ENCODE data around the gene PHTF1. TPM values are rescaled to one million over a fixed set of nuclear protein-coding genes. Genes with fewer than 3 reads are reported as not detected.
A peak's percentile ranks its signal among the peaks of the same experiment; 100 is the strongest.
"Not testable (repeated sequence)": the region's sequence is repeated elsewhere in the genome, so short reads cannot be mapped to it uniquely, and the experiment has no call there.

The PHTF1 gene
- total and polyA plus RNA-seq, 10 of the 15 experiments (the other 5 are each of a cell fraction or from before 2014, with no cell fraction given), result 7.8 to 37.6 (median 24.1) TPM

GRCh38 chr1:113753333-113753732 is 6.0 kb downstream of the PHTF1 start:
- TF ChIP-seq NBN (IDR thresholded peaks at IDR 0.05) (0 out of 2 replicates have a peak, but pooled peaks have one; percentile 31), MLLT1 (IDR thresholded peaks at IDR 0.05) (0 out of 2 replicates have a peak, but pooled peaks have one; percentile 45), JUNB (IDR thresholded peaks at IDR 0.05) (peak; percentile 17; the same call in 1 of the 2 replicates), ATF7 (IDR thresholded peaks at IDR 0.05; ENCODE audit: low read depth) (peak; percentile 53; the same call in 1 of the 2 replicates), CREM (IDR thresholded peaks at IDR 0.05; ENCODE audit: low read depth) (peak; percentile 12; the same call in 1 of the 2 replicates)
- H3K27me3 ChIP-seq (replicated peaks in 1 of 2; ENCODE audit: control insufficient read depth in 2 of 2, insufficient read depth in 2 of 2, low read length in 1 of 2); BruUV-seq (replicated peaks); FAIRE-seq; H3K9ac ChIP-seq (ENCODE audit: control insufficient read depth, insufficient read depth, low read length); H3K4me3 ChIP-seq; DNase-seq (ENCODE audit: low read depth, low spot score); in situ Hi-C loops (cut with MboI); H3K36me3 ChIP-seq (ENCODE audit: control insufficient read depth in 2 of 2, insufficient read depth in 2 of 2, low read length in 1 of 2); H3K4me1 ChIP-seq (ENCODE audit: control insufficient read depth, insufficient read depth, low read length); H3K9me3 ChIP-seq (replicated peaks; ENCODE audit: control insufficient read depth, insufficient read depth, low read length); H4K20me1 ChIP-seq (ENCODE audit: control insufficient read depth, insufficient read depth); H2AFZ ChIP-seq (ENCODE audit: control insufficient read depth, low read depth, low read length): not testable (repeated sequence)
- H3K27ac ChIP-seq (ENCODE audit: control insufficient read depth, insufficient read depth), result peak overlapping the region; percentile 30; the same call in 1 of the 2 replicates
- CTCF ChIA-PET, result interaction anchor here (0.6 to 1.6 kb wide), 6 partner anchors 15 to 680 kb away, joined by 3 to 7 read pairs (median 3); partner anchors contain the start of genes LRIG2 and RSBN1
- intact Hi-C loops (cut with micrococcal nuclease; ENCODE audit: unreplicated experiment), result loop anchor here (10.0 kb wide), 1 partner anchor 151 kb away; the partner anchor contains the start of genes AP4B1 and DCLRE1B
- RAD21 ChIA-PET (ENCODE audit: unreplicated experiment), result interaction anchor here (0.7 to 2.7 kb wide), 13 partner anchors 9 to 151 kb away, joined by 3 to 12 read pairs (median 5); partner anchors contain the start of genes AP4B1 and RSBN1
- ATAC-seq, result peak; percentile 33
- WGBS (ENCODE audit: insufficient coverage, insufficient replicate concordance, low lambda C conversion rate, missing lambda C conversion rate), result 82% methylated on average over 6 of the region's 6 CpGs
- H3K4me2 ChIP-seq (ENCODE audit: control insufficient read depth, insufficient read depth), result peak overlapping the region; percentile 51; the same call in 1 of the 2 replicates
- SMC1A ChIA-PET (ENCODE audit: uncharacterized antibody, unreplicated experiment), result interaction anchor here (0.9 to 1.9 kb wide), 14 partner anchors 9 to 199 kb away, joined by 3 to 11 read pairs (median 6); partner anchors contain the start of genes AP4B1 and RSBN1
- POLR2A ChIA-PET, result interaction anchor here (0.7 to 1.9 kb wide), 7 partner anchors 27 to 105 kb away, joined by 3 to 6 read pairs (median 5); partner anchors contain the start of gene RSBN1
- peaks cover 23% of the 10 kb centered on the region for H3K79me2 ChIP-seq (ENCODE audit: control insufficient read depth, insufficient read depth, low read length)
